ENCODE data around the gene URGCP.

URGCP gene

GRCh38 chr7:43906331-43907010, at the start of gene URGCP:
TSS of gene URGCP (minus strand) at chr7:43906596. CDS start at chr7:43906575, 21 bp downstream.
- peak; percentile 72 for DNase-seq

- peak; percentile 45 for DNase-seq
These were observed 49.6 kb upstream of the URGCP start for GRCh38 chr7:43956027-43956426.

- peak; percentile 78 for DNase-seq
These were observed 48.3 kb upstream of the URGCP start for GRCh38 chr7:43954524-43955228.

GRCh38 chr7:43953071-43953470, 46.7 kb upstream of the URGCP start:
- peak; percentile 32 for DNase-seq

GRCh38 chr7:43952028-43952427, 45.6 kb upstream of the URGCP start:
- peak; percentile 38 for DNase-seq

- peak; percentile 33 for DNase-seq
These were observed 37.9 kb upstream of the URGCP start for GRCh38 chr7:43944286-43944685.

- peak; percentile 45 for DNase-seq
These were observed 37.2 kb upstream of the URGCP start for GRCh38 chr7:43943417-43944187.

GRCh38 chr7:43942997-43943396, 36.6 kb upstream of the URGCP start:
- peak; percentile 45 for DNase-seq

GRCh38 chr7:43942250-43942649, 35.9 kb upstream of the URGCP start:
- DNase-seq = peak; percentile 29

GRCh38 chr7:43938892-43939482, 32.6 kb upstream of the URGCP start:
- DNase-seq = no peak

- DNase-seq = no peak
These were observed 31.0 kb upstream of the URGCP start for GRCh38 chr7:43937444-43937843.

- no peak for DNase-seq
These were observed 27.6 kb upstream of the URGCP start for GRCh38 chr7:43933902-43934560.

- no peak for DNase-seq
These were observed 24.9 kb upstream of the URGCP start for GRCh38 chr7:43931346-43931745.

- no peak for DNase-seq
These were observed 23.4 kb upstream of the URGCP start for GRCh38 chr7:43929529-43930457.

- no peak for DNase-seq
These were observed 21.4 kb upstream of the URGCP start for GRCh38 chr7:43927810-43928209.

- no peak for DNase-seq
These were observed 20.4 kb upstream of the URGCP start for GRCh38 chr7:43926798-43927123.

GRCh38 chr7:43925984-43926797, 19.8 kb upstream of the URGCP start, which contains the start of gene UBE2D4:
TSS of gene UBE2D4 (plus strand) at chr7:43926436. CDS start at chr7:43926533, 97 bp downstream.
- DNase-seq = peak; percentile 87

- DNase-seq = no peak
These were observed 16.3 kb upstream of the URGCP start for GRCh38 chr7:43922726-43923125.

GRCh38 chr7:43921423-43921822, 15.0 kb upstream of the URGCP start:
- no peak for DNase-seq

GRCh38 chr7:43915907-43916306, 9.5 kb upstream of the URGCP start:
- DNase-seq = no peak

GRCh38 chr7:43914795-43915194, 8.4 kb upstream of the URGCP start:
- no peak for DNase-seq

Measured in islet precursor cell (in vitro differentiated cells).